ENCODE measurements around the gene NOP16. TPM values are rescaled to one million over a fixed set of nuclear protein-coding genes. Genes with fewer than 3 reads are reported as not detected.

NOP16 gene
- total RNA-seq, 1 donor from 2014 or later: 65.1 TPM

- peaks cover 4% of the 10 kb centered on the region for H3K4me1 Mint-ChIP-seq
- no peak overlapping the region for H3K4me3 Mint-ChIP-seq
- intact Hi-C loops (cut with micrococcal nuclease): no loop called here
- no peak overlapping the region for H3K27ac Mint-ChIP-seq
- peaks cover 37% of the 10 kb centered on the region for H3K36me3 Mint-ChIP-seq (ENCODE audit: low read depth)
- H3K9me3 Mint-ChIP-seq: no peaks in the 10 kb centered on the region
- ChIA-PET CTCF (interaction anchor here (1.2 to 1.7 kb wide), 2 partner anchors 165 to 172 kb away, joined by 3 read pairs; no protein-coding TSS in a partner anchor), POLR2A (no interaction called here)
- no peak for TF ChIP-seq CTCF (IDR thresholded peaks at IDR 0.05)
- no peak for ATAC-seq (ENCODE audit: low read depth)
- DNase-seq: no peak
- no peaks in the 10 kb centered on the region for H3K27me3 Mint-ChIP-seq
Observed at GRCh38 chr5:176407456-176408251, 19.3 kb upstream of the NOP16 start.

GRCh38 chr5:176406436-176407052, 18.1 kb upstream of the NOP16 start:
- no peak for ATAC-seq (ENCODE audit: low read depth)
- Mint-ChIP-seq H3K4me3 (no peak overlapping the region), H3K36me3 (ENCODE audit: low read depth) (peaks cover 39% of the 10 kb centered on the region), H3K9me3 (no peaks in the 10 kb centered on the region), H3K27me3 (no peaks in the 10 kb centered on the region), H3K27ac (no peak overlapping the region), H3K4me1 (peaks cover 1% of the 10 kb centered on the region)
- ChIA-PET POLR2A (no interaction called here), CTCF (interaction anchor here (0.8 to 1.7 kb wide), 4 partner anchors 10 to 171 kb away, joined by 3 to 5 read pairs (median 3); partner anchors contain the start of gene CLTB)
- intact Hi-C loops (cut with micrococcal nuclease): no loop called here
- DNase-seq: no peak
- TF ChIP-seq CTCF (IDR thresholded peaks at IDR 0.05): no peak

GRCh38 chr5:176405656-176406435, 17.4 kb upstream of the NOP16 start:
- CTCF ChIA-PET: interaction anchor here (0.8 to 1.7 kb wide), 3 partner anchors 11 to 171 kb away, joined by 3 to 5 read pairs (median 3); partner anchors contain the start of gene CLTB
- H3K4me1 Mint-ChIP-seq: no peaks in the 10 kb centered on the region
- H3K4me3 Mint-ChIP-seq: no peak overlapping the region
- ATAC-seq (ENCODE audit: low read depth) (no peak), DNase-seq (no peak)
- H3K9me3 Mint-ChIP-seq: no peaks in the 10 kb centered on the region
- POLR2A ChIA-PET: interaction anchor here (0.6 to 0.7 kb wide), 3 partner anchors 10 to 519 kb away, joined by 3 to 7 read pairs (median 3); partner anchors contain the start of gene CLTB
- TF ChIP-seq CTCF (IDR thresholded peaks at IDR 0.05): no peak
- no peaks in the 10 kb centered on the region for H3K27me3 Mint-ChIP-seq
- intact Hi-C loops (cut with micrococcal nuclease): no loop called here
- H3K27ac Mint-ChIP-seq: no peak overlapping the region
- peaks cover 39% of the 10 kb centered on the region for H3K36me3 Mint-ChIP-seq (ENCODE audit: low read depth)

- ChIA-PET CTCF (no interaction called here), POLR2A (interaction anchor here (0.6 kb wide), 1 partner anchor 62 kb away, joined by 5 read pairs; no protein-coding TSS in a partner anchor)
- no peaks in the 10 kb centered on the region for H3K9me3 Mint-ChIP-seq
- DNase-seq: no peak
- no peak overlapping the region for H3K4me3 Mint-ChIP-seq
- no peaks in the 10 kb centered on the region for H3K27me3 Mint-ChIP-seq
- peaks cover 31% of the 10 kb centered on the region for H3K36me3 Mint-ChIP-seq (ENCODE audit: low read depth)
- no peak overlapping the region for H3K27ac Mint-ChIP-seq
- no peak for TF ChIP-seq CTCF (IDR thresholded peaks at IDR 0.05)
- H3K4me1 Mint-ChIP-seq: no peaks in the 10 kb centered on the region
- no peak for ATAC-seq (ENCODE audit: low read depth)
- intact Hi-C loops (cut with micrococcal nuclease): no loop called here
Observed at GRCh38 chr5:176401281-176402205, 13.1 kb upstream of the NOP16 start.

All from activated B cell treated with CpG ODN at 0.5 μM for 24 hours (primary cell).